CD4-positive, alpha-beta memory T cell (primary cell): ENCODE results near the gene TMEM233. TPM values are rescaled to one million over a fixed set of nuclear protein-coding genes. Genes with fewer than 3 reads are reported as not detected.

ENCODE experiments used
- CTCF ChIA-PET: fragments of 350-600 bp; sonication (Branson Sonifier 250); formaldehyde crosslinking; loops from one replicate; lab custom pipeline; 2021; ENCODE audit warnings: inconsistent platforms; ENCODE audit not compliant: partially characterized antibody; lab: Charles Lee
- POLR2A ChIA-PET: fragments of 350-600 bp; sonication (Branson Sonifier 250); formaldehyde crosslinking; loops from one replicate; lab custom pipeline; 2021; ENCODE audit not compliant: partially characterized antibody; lab: Charles Lee
- DNase-seq, 5 donors: peaks; one replicate each; pipeline versions ENCODE4 v3.0.0 to v3.0.0-alpha.2; 2020 to 2022; ENCODE audit warnings: mixed read lengths in 1 of 5
- H3K27ac ChIP-seq: one replicate; pipeline ENCODE4 v1.7.0; 2013; ENCODE audit warnings: low read depth, low read length
- H3K27me3 ChIP-seq: 2 replicates; pipeline ENCODE4 v1.7.0; 2013; ENCODE audit warnings: mild to moderate bottlenecking, low read length, moderate library complexity; ENCODE audit not compliant: insufficient read depth
- H3K36me3 ChIP-seq: 2 replicates; pipeline ENCODE4 v1.7.0; 2013; ENCODE audit warnings: mild to moderate bottlenecking, low read length, moderate library complexity; ENCODE audit not compliant: insufficient read depth
- H3K4me1 ChIP-seq: 2 replicates; pipeline ENCODE4 v1.7.0; 2013; ENCODE audit warnings: mild to moderate bottlenecking, low read length, moderate library complexity; ENCODE audit not compliant: insufficient read depth
- H3K4me3 ChIP-seq, 2 donors: one replicate each; pipeline ENCODE4 v1.7.0; 2013; ENCODE audit warnings: low read length in 2 of 2, mild to moderate bottlenecking in 1 of 2
- H3K9me3 ChIP-seq, 2 donors: one replicate each; pipeline ENCODE4 v1.7.0; 2013; ENCODE audit warnings: low read length in 2 of 2, control low read depth in 1 of 2; ENCODE audit not compliant: control insufficient read depth in 1 of 2
- H3K27ac Mint-ChIP-seq, 7 donors: one replicate each; pipeline ENCODE4 v1.8.0; 2020 to 2021; ENCODE audit warnings: mixed read lengths in 7 of 7, mild to moderate bottlenecking in 6 of 7, inconsistent platforms in 3 of 7, moderate library complexity in 3 of 7
- H3K27me3 Mint-ChIP-seq, 2 donors: one replicate each; pipeline ENCODE4 v1.8.0; 2020 to 2021; ENCODE audit warnings: mixed read lengths in 2 of 2
- H3K36me3 Mint-ChIP-seq, 2 donors: one replicate each; pipeline ENCODE4 v1.8.0; 2020 to 2021; ENCODE audit warnings: mixed read lengths in 2 of 2, inconsistent platforms in 1 of 2, mild to moderate bottlenecking in 1 of 2
- H3K4me1 Mint-ChIP-seq, 4 donors: one replicate each; pipeline ENCODE4 v1.8.0; 2020 to 2021; ENCODE audit warnings: mixed read lengths in 4 of 4, mild to moderate bottlenecking in 1 of 4
- H3K4me3 Mint-ChIP-seq, 8 donors: one replicate each; pipeline ENCODE4 v1.8.0; 2020 to 2021; ENCODE audit warnings: mixed read lengths in 8 of 8, mild to moderate bottlenecking in 7 of 8, moderate library complexity in 6 of 8, inconsistent platforms in 3 of 8
- H3K9me3 Mint-ChIP-seq, 8 donors: one replicate each; pipeline ENCODE4 v1.8.0; 2020 to 2021; ENCODE audit warnings: mixed read lengths in 8 of 8, mild to moderate bottlenecking in 5 of 8, inconsistent platforms in 3 of 8, moderate library complexity in 1 of 8
- intact Hi-C: fragments of 100-400 bp; cut with micrococcal nuclease; formaldehyde crosslinking; loops from one replicate; pipeline ENCODE4 v1.15.1; 2023
- polyA plus RNA-seq, 2 donors: library from polyadenylated mRNA; unstranded; fragments of 300-500 nt; fragmentation: Illumina TruSeq; gene quantifications; one replicate each; pipeline ENCODE4 v1.2.3, GENCODE V29; 2021
- total RNA-seq, 2 experiments: library from RNA; stranded (reverse); gene quantifications; one replicate each; pipeline ENCODE4 v1.2.3, GENCODE V29; 2021

TMEM233 gene
- total and polyA plus RNA-seq, 4 experiments from 2014 or later: not detected

GRCh38 chr12:119621878-119622277 is 28.3 kb downstream of the TMEM233 start:
- peaks cover 0 to 4% of the 10 kb centered on the region in 2 donors for H3K36me3 Mint-ChIP-seq
- no peak overlapping the region for H3K4me3 Mint-ChIP-seq
- no peak for DNase-seq
- no peaks in the 10 kb centered on the region for H3K36me3 ChIP-seq
- H3K27ac Mint-ChIP-seq: no peak overlapping the region
- no peaks in the 10 kb centered on the region for H3K4me1 Mint-ChIP-seq
- ChIA-PET CTCF (no interaction called here), POLR2A (no interaction called here)
- no peaks in the 10 kb centered on the region for H3K27me3 ChIP-seq
- H3K27ac ChIP-seq: no peak overlapping the region
- no peaks in the 10 kb centered on the region for H3K4me1 ChIP-seq
- intact Hi-C loops: no loop called here
- H3K4me3 ChIP-seq: no peak overlapping the region
- H3K9me3 Mint-ChIP-seq: peaks cover 0 to 13% (median 6%) of the 10 kb centered on the region in 8 donors
- H3K27me3 Mint-ChIP-seq: peaks cover 21 to 25% of the 10 kb centered on the region in 2 donors
- H3K9me3 ChIP-seq: no peaks in the 10 kb centered on the region

GRCh38 chr12:119624966-119625365 is 31.4 kb downstream of the TMEM233 start:
- Histone ChIP-seq H3K27me3 (no peaks in the 10 kb centered on the region), H3K27ac (no peak overlapping the region), H3K4me3 (no peak overlapping the region), H3K4me1 (no peaks in the 10 kb centered on the region), H3K9me3 (no peaks in the 10 kb centered on the region), H3K36me3 (no peaks in the 10 kb centered on the region)
- Mint-ChIP-seq H3K9me3 (no peaks in the 10 kb centered on the region), H3K27me3 (peaks cover 20 to 23% of the 10 kb centered on the region in 2 donors), H3K4me3 (no peak overlapping the region), H3K4me1 (no peaks in the 10 kb centered on the region), H3K36me3 (no peaks in the 10 kb centered on the region), H3K27ac (no peak overlapping the region)
- intact Hi-C loops: no loop called here
- no peak for DNase-seq
- CTCF ChIA-PET: no interaction called here
- POLR2A ChIA-PET: no interaction called here

GRCh38 chr12:119627019-119627643 is 33.6 kb downstream of the TMEM233 start:
- no peaks in the 10 kb centered on the region for H3K36me3 ChIP-seq
- no peaks in the 10 kb centered on the region for H3K4me1 ChIP-seq
- ChIA-PET CTCF (no interaction called here), POLR2A (no interaction called here)
- H3K4me3 Mint-ChIP-seq: no peak overlapping the region
- H3K27ac ChIP-seq: no peak overlapping the region
- H3K27me3 ChIP-seq: no peaks in the 10 kb centered on the region
- H3K4me1 Mint-ChIP-seq: no peaks in the 10 kb centered on the region
- no peak overlapping the region for H3K27ac Mint-ChIP-seq
- H3K27me3 Mint-ChIP-seq: peaks cover 23 to 27% of the 10 kb centered on the region in 2 donors
- peaks cover 0 to 3% (median 0%) of the 10 kb centered on the region in 8 donors for H3K9me3 Mint-ChIP-seq
- intact Hi-C loops: no loop called here
- DNase-seq: no peak
- no peak overlapping the region for H3K4me3 ChIP-seq
- no peaks in the 10 kb centered on the region for H3K36me3 Mint-ChIP-seq
- no peaks in the 10 kb centered on the region for H3K9me3 ChIP-seq

- no peaks in the 10 kb centered on the region for H3K36me3 Mint-ChIP-seq
- Histone ChIP-seq H3K4me3 (no peak overlapping the region), H3K9me3 (no peaks in the 10 kb centered on the region), H3K4me1 (no peaks in the 10 kb centered on the region), H3K27me3 (no peaks in the 10 kb centered on the region), H3K36me3 (no peaks in the 10 kb centered on the region), H3K27ac (no peak overlapping the region)
- no peaks in the 10 kb centered on the region for H3K4me1 Mint-ChIP-seq
- peaks cover 20 to 30% of the 10 kb centered on the region in 2 donors for H3K27me3 Mint-ChIP-seq
- POLR2A ChIA-PET: no interaction called here
- peaks cover 0 to 3% (median 0%) of the 10 kb centered on the region in 8 donors for H3K9me3 Mint-ChIP-seq
- DNase-seq: no peak
- CTCF ChIA-PET: interaction anchor here (0.8 kb wide), 1 partner anchor 84 kb away, joined by 3 read pairs; no protein-coding TSS in a partner anchor
- no peak overlapping the region for H3K4me3 Mint-ChIP-seq
- no peak overlapping the region for H3K27ac Mint-ChIP-seq
- intact Hi-C loops: no loop called here
Observed at GRCh38 chr12:119627686-119628085, 34.1 kb downstream of the TMEM233 start.

GRCh38 chr12:119630223-119630780 is 36.7 kb downstream of the TMEM233 start:
- ChIA-PET CTCF (no interaction called here), POLR2A (no interaction called here)
- Mint-ChIP-seq H3K4me1 (no peaks in the 10 kb centered on the region), H3K27ac (no peak overlapping the region), H3K4me3 (no peak overlapping the region), H3K9me3 (peaks cover 0 to 3% (median 0%) of the 10 kb centered on the region in 8 donors), H3K27me3 (peaks cover 25 to 39% of the 10 kb centered on the region in 2 donors), H3K36me3 (no peaks in the 10 kb centered on the region)
- no peaks in the 10 kb centered on the region for H3K4me1 ChIP-seq
- no peaks in the 10 kb centered on the region for H3K27me3 ChIP-seq
- no peaks in the 10 kb centered on the region for H3K9me3 ChIP-seq
- intact Hi-C loops: no loop called here
- no peak for DNase-seq
- H3K27ac ChIP-seq: no peak overlapping the region
- no peaks in the 10 kb centered on the region for H3K36me3 ChIP-seq
- H3K4me3 ChIP-seq: no peak overlapping the region

- DNase-seq: no peak
- Mint-ChIP-seq H3K27me3 (peaks cover 30 to 43% of the 10 kb centered on the region in 2 donors), H3K36me3 (no peaks in the 10 kb centered on the region), H3K9me3 (peaks cover 0 to 3% (median 0%) of the 10 kb centered on the region in 8 donors), H3K4me3 (no peak overlapping the region), H3K27ac (no peak overlapping the region), H3K4me1 (no peaks in the 10 kb centered on the region)
- Histone ChIP-seq H3K27me3 (no peaks in the 10 kb centered on the region), H3K27ac (no peak overlapping the region), H3K4me1 (no peaks in the 10 kb centered on the region), H3K36me3 (no peaks in the 10 kb centered on the region), H3K9me3 (no peaks in the 10 kb centered on the region), H3K4me3 (no peak overlapping the region)
- ChIA-PET CTCF (interaction anchor here (0.7 to 0.8 kb wide), 2 partner anchors 37 to 707 kb away, joined by 3 read pairs; partner anchors contain the start of gene PRKAB1), POLR2A (no interaction called here)
- intact Hi-C loops: no loop called here
Observed at GRCh38 chr12:119630962-119631550, 37.5 kb downstream of the TMEM233 start.

- Histone ChIP-seq H3K4me3 (no peak overlapping the region), H3K9me3 (no peaks in the 10 kb centered on the region), H3K36me3 (no peaks in the 10 kb centered on the region), H3K27ac (no peak overlapping the region), H3K27me3 (no peaks in the 10 kb centered on the region), H3K4me1 (no peaks in the 10 kb centered on the region)
- intact Hi-C loops: no loop called here
- Mint-ChIP-seq H3K27me3 (peaks cover 29 to 41% of the 10 kb centered on the region in 2 donors), H3K4me3 (no peak overlapping the region), H3K4me1 (no peaks in the 10 kb centered on the region), H3K36me3 (no peaks in the 10 kb centered on the region), H3K27ac (no peak overlapping the region), H3K9me3 (peaks cover 0 to 3% (median 0%) of the 10 kb centered on the region in 8 donors)
- ChIA-PET CTCF (interaction anchor here (0.7 to 0.8 kb wide), 2 partner anchors 35 to 708 kb away, joined by 3 read pairs; partner anchors contain the start of gene PRKAB1), POLR2A (no interaction called here)
- DNase-seq: no peak
Observed at GRCh38 chr12:119631930-119632678, 38.5 kb downstream of the TMEM233 start.
